ENCODE results near the gene ADAMTS14. TPM values are rescaled to one million over a fixed set of nuclear protein-coding genes. Genes with fewer than 3 reads are reported as not detected.
A peak's percentile ranks its signal among the peaks of the same experiment; 100 is the strongest.

The ADAMTS14 gene
- total and polyA plus RNA-seq, 12 donors: under 0.01 to 1.2 (median 0.34) TPM; not detected in 3

DNA sequence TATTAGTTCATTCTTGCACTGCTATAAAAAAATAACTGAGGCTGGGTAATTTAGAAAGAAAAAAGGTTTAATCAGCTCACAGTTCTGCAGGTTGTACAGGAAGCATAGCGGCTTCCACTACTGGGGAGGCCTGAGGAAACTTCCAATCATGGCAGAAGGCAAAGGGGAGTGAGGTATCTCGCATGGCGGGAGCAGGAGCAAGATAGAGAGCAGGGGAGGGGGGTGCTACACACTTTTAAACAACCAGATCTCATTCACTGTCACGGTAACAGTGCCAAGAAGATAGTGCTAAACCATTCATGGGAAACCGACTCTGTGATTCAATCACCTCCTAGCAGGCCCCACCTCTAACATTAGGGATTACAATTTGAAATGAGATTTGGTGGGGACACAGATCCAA, 11.6 kb downstream of the ADAMTS14 start:
- intact Hi-C loops (cut with DNase I): no loop called here
- Histone ChIP-seq H3K4me1 (replicated peaks in 1 of 2) (no peaks in the 10 kb centered on the region), H3K36me3 (replicated peaks in 1 of 2) (no peaks in the 10 kb centered on the region), H3K9me3 (replicated peaks in 1 of 3) (no peaks in the 10 kb centered on the region), H3K27me3 (no peaks in the 10 kb centered on the region), H3K27ac (no peak overlapping the region), H3K4me3 (no peak overlapping the region)
- TF ChIP-seq POLR2A (IDR thresholded peaks at IDR 0.05): no peak
- TF ChIP-seq, protein P1, sequence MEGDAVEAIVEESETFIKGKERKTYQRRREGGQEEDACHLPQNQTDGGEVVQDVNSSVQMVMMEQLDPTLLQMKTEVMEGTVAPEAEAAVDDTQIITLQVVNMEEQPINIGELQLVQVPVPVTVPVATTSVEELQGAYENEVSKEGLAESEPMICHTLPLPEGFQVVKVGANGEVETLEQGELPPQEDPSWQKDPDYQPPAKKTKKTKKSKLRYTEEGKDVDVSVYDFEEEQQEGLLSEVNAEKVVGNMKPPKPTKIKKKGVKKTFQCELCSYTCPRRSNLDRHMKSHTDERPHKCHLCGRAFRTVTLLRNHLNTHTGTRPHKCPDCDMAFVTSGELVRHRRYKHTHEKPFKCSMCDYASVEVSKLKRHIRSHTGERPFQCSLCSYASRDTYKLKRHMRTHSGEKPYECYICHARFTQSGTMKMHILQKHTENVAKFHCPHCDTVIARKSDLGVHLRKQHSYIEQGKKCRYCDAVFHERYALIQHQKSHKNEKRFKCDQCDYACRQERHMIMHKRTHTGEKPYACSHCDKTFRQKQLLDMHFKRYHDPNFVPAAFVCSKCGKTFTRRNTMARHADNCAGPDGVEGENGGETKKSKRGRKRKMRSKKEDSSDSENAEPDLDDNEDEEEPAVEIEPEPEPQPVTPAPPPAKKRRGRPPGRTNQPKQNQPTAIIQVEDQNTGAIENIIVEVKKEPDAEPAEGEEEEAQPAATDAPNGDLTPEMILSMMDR (IDR thresholded peaks at IDR 0.05): no peak
- 93 to 99% (median 95%) methylated on average over 5 of the region's 5 CpGs for WGBS, 4 donors
- DNase-seq: no peak

DNA sequence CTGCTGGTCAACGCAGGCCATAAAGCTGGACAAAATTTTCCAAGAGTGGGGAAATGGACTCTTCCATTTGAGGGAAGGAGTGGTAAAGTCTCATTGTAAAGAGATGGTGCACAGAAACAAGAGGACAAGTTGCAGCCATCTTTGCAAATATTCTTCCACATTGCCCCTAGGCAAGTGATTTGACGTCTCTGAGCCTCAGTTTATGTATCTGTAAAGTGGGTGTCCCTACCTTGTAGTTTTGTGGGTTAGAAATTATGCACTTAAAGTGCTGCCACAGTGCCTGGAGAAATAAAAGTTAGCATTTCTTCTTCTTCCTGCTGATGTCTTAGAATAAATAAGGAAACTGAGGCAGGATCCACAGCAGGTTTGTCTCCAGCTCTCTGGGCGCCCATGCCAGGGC, 12.1 kb downstream of the ADAMTS14 start:
- Histone ChIP-seq H3K36me3 (replicated peaks in 1 of 2) (no peaks in the 10 kb centered on the region), H3K27ac (no peak overlapping the region), H3K9me3 (replicated peaks in 1 of 3) (no peaks in the 10 kb centered on the region), H3K4me1 (replicated peaks in 1 of 2) (no peaks in the 10 kb centered on the region), H3K27me3 (no peaks in the 10 kb centered on the region), H3K4me3 (no peak overlapping the region)
- TF ChIP-seq, protein P1 (IDR thresholded peaks at IDR 0.05): no peak
- TF ChIP-seq POLR2A (IDR thresholded peaks at IDR 0.05): no peak
- 90 to 98% (median 94%) methylated on average over 3 of the region's 3 CpGs for WGBS, 4 donors
- intact Hi-C loops (cut with DNase I): no loop called here
- no peak for DNase-seq

DNA sequence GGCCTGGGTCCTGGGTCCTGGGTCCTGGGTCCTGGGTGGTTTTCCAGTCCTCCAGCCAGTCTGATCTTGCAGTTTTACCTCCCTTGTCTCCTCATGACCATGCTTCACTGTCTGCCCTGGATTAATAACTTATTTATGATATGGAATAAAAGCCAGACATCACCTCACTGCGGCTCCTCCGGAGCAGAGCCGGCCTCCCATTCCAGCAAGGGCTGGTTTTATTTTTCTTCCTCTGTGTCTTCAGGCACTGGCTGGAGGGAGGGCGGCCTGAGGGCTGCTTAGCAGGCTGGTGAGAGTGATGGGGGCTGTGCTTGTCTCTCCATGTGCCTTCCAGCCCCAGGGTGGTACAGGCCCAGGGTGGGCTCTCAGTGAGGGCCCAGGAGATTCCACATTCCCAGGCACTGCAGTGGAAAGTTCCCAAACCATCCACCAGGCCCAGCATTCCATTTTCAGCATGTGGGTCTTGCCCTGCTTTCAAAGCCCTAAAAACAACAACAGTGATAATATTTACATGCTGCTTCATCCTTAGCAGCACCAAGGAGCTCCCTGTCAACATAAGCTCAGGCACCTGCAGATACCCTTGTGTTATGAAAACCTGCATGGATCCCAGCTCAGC, 12.6 kb downstream of the ADAMTS14 start:
- Histone ChIP-seq H3K36me3 (replicated peaks in 1 of 2) (no peaks in the 10 kb centered on the region), H3K9me3 (replicated peaks in 1 of 3) (no peaks in the 10 kb centered on the region), H3K27me3 (no peaks in the 10 kb centered on the region), H3K4me1 (replicated peaks in 1 of 2) (no peaks in the 10 kb centered on the region), H3K4me3 (no peak overlapping the region), H3K27ac (no peak overlapping the region)
- TF ChIP-seq, protein P1 (IDR thresholded peaks at IDR 0.05): no peak
- no peak for TF ChIP-seq POLR2A (IDR thresholded peaks at IDR 0.05)
- 88 to 99% (median 91%) methylated on average over 4 of the region's 4 CpGs for WGBS, 4 donors
- no peak for DNase-seq
- intact Hi-C loops (cut with DNase I): no loop called here

DNA sequence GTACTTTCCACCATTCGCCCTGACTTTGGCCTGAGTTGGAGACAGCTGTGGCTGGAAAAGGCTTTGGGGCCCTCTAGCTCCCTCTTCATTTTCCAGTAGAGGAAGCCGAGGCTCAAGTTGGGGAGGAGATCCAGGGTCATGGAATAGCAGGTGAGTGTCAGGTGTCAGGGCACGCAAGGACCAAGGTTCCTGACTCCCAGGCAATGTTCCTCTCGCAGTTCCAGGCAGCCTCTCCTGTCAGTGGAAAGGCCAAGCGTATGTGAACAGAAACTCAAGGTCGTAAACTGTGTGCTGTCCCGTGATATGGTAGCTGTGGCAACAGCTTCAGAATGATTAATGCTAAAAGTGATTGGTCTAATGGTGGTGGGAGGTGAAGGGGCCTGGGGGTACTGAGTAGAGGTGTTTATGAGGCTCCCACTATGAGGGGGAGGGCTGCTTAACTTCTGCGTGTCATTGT, 13.2 kb downstream of the ADAMTS14 start:
- peak in 3 of 7 donors; percentile 30 to 39 (median 39) for DNase-seq
- no peak overlapping the region for H3K4me3 ChIP-seq
- WGBS, 4 donors: 52 to 72% (median 64%) methylated on average over 8 of the region's 8 CpGs

More for the DNA sequence above, 13.2 kb downstream of the ADAMTS14 start:
- TF ChIP-seq POLR2A (IDR thresholded peaks at IDR 0.05): no peak
- TF ChIP-seq, protein P1 (IDR thresholded peaks at IDR 0.05): no peak
- intact Hi-C loops (cut with DNase I): no loop called here
- no peaks in the 10 kb centered on the region for H3K27me3 ChIP-seq
- H3K4me1 ChIP-seq (replicated peaks in 1 of 2): no peaks in the 10 kb centered on the region
- H3K9me3 ChIP-seq (replicated peaks in 1 of 3): no peaks in the 10 kb centered on the region
- H3K27ac ChIP-seq: no peak overlapping the region
- H3K36me3 ChIP-seq (replicated peaks in 1 of 2): no peaks in the 10 kb centered on the region

Measured in adrenal gland (tissue), 12 donors.